K562 (cell line): ENCODE data around the gene IPO13. TPM values are rescaled to one million over a fixed set of nuclear protein-coding genes. Genes with fewer than 3 reads are reported as not detected.

Experiments
- ATAC-seq: fragments of 200-7000 bp; cut with Tn5 transposase; 3 replicates; pipeline ENCODE4 v1.9.1; 2020; ENCODE audit warnings: moderate library complexity
- BruUV-seq: library from RNA; stranded (reverse); fragments of 400-500 nt; replicated peaks from 2 replicates; lab custom pipeline; 2021; lab: Mats Ljungman, UMichigan
- CTCF ChIA-PET: fragments of 300-600 bp; formaldehyde crosslinking; extraction: SDS; loops from one replicate; lab custom pipeline; 2021; ENCODE audit warnings: low intra/inter-chr PET ratio; lab: Yijun Ruan, JAX
- POLR2A ChIA-PET: fragments of 300-600, 350-650 bp; sonication (Branson Sonifier 250); formaldehyde crosslinking; extraction: SDS; loops from one replicate; lab custom pipeline; 2021; ENCODE audit warnings: antibody characterized with exemption, inconsistent platforms; lab: Yijun Ruan, JAX
- DNase-seq, 4 experiments: peaks; one replicate each; pipeline versions ENCODE4 v3.0.0 to v3.0.0-alpha.2; 2011 to 2018; ENCODE audit warnings: low spot score in 3 of 4, mixed read lengths in 3 of 4; ENCODE audit errors: extremely low read depth in 1 of 4
- FAIRE-seq: peaks from 2 replicates; lab custom pipeline; 2011; peaks lifted over from hg19 to GRCh38; lab: Jason Lieb, UNC
- H2AFZ ChIP-seq: 2 replicates; pipeline ENCODE4 v1.6.0; 2011; ENCODE audit warnings: low read depth, low read length, control low read depth, inconsistent platforms
- H3K27ac ChIP-seq: fragments of 200-600 bp; 3 replicates; pipeline ENCODE4 v1.8.0; 2011; ENCODE audit warnings: low read depth, mild to moderate bottlenecking, control low read depth, inconsistent platforms, low read length, moderate library complexity, mixed read lengths; ENCODE audit errors: extremely low read depth
- H3K27me3 ChIP-seq, 2 experiments: fragments of 300-600 bp in 1 of 2; 2 replicates in 1 of 2; 3 replicates in 1 of 2; pipeline versions ENCODE4 v1.6.0 to v1.8.0; 2011; ENCODE audit warnings: inconsistent platforms in 2 of 2, low read length in 2 of 2, mild to moderate bottlenecking in 1 of 2, mixed read lengths in 1 of 2, moderate library complexity in 1 of 2; ENCODE audit not compliant: control insufficient read depth in 2 of 2, insufficient read depth in 2 of 2
- H3K36me3 ChIP-seq: fragments of 300-600 bp; 3 replicates; pipeline ENCODE4 v1.8.0; 2011; ENCODE audit warnings: mild to moderate bottlenecking, low read length, inconsistent platforms; ENCODE audit not compliant: control insufficient read depth, insufficient read depth
- H3K4me1 ChIP-seq, 2 experiments: fragments of 200-600 bp in 1 of 2; replicated peaks in 1 of 2; 2 replicates in 1 of 2; 3 replicates in 1 of 2; pipeline versions ENCODE4 v1.5.1 to v1.8.0; 2011; ENCODE audit warnings: inconsistent platforms in 2 of 2, low read length in 2 of 2, mild to moderate bottlenecking in 1 of 2, mixed read lengths in 1 of 2, moderate library complexity in 1 of 2; ENCODE audit not compliant: control insufficient read depth in 2 of 2, insufficient read depth in 2 of 2
- H3K4me2 ChIP-seq: 2 replicates; pipeline ENCODE4 v1.6.1; 2011; ENCODE audit warnings: low read length, control low read depth, inconsistent platforms, mixed read lengths; ENCODE audit not compliant: insufficient read depth
- H3K4me3 ChIP-seq: fragments of 200-600 bp; sonication (generic), shearing (Covaris generic); 2 replicates; pipeline ENCODE4 v1.5.1; 2016; ENCODE audit warnings: control low read depth, inconsistent platforms
- H3K79me2 ChIP-seq: fragments of 200-600 bp; 3 replicates; pipeline ENCODE4 v1.8.0; 2011; ENCODE audit warnings: low read length, inconsistent platforms; ENCODE audit not compliant: control insufficient read depth, insufficient read depth
- H3K9ac ChIP-seq, 2 experiments: 2 replicates each; pipeline versions ENCODE4 v1.6.0 to v1.6.1; 2011; ENCODE audit warnings: low read depth in 2 of 2, low read length in 2 of 2, control low read depth in 1 of 2, inconsistent platforms in 1 of 2, mild to moderate bottlenecking in 1 of 2, mixed read lengths in 1 of 2; ENCODE audit not compliant: insufficient read depth in 1 of 2
- H3K9me1 ChIP-seq: one replicate; pipeline ENCODE4 v1.6.0; 2011; ENCODE audit warnings: inconsistent platforms, mild to moderate bottlenecking, low read length, moderate library complexity; ENCODE audit not compliant: control insufficient read depth, insufficient read depth
- H3K9me3 ChIP-seq: replicated peaks from 2 replicates; pipeline ENCODE4 v1.5.1; 2011; ENCODE audit warnings: low read depth, low read length, inconsistent platforms; ENCODE audit not compliant: control insufficient read depth, insufficient read depth
- H4K20me1 ChIP-seq: replicated peaks from 2 replicates; pipeline ENCODE4 v1.6.1; 2011; ENCODE audit warnings: low read length, inconsistent platforms, mixed read lengths; ENCODE audit not compliant: control insufficient read depth, insufficient read depth
- DDX20 ChIP-seq: fragments of 450-650 bp; IDR thresholded peaks from 2 replicates; pipeline ENCODE4 v1.6.1; 2016; ENCODE audit warnings: missing genetic modification characterization, low read depth, mild to moderate bottlenecking, missing compliant biosample characterization, moderate library complexity
- HDAC1 ChIP-seq, 2 experiments: fragments of 450-650 bp; IDR thresholded peaks; 2 replicates each; pipeline ENCODE4 v1.6.1; 2016 to 2017; ENCODE audit warnings: inconsistent platforms in 1 of 2, mild to moderate bottlenecking in 1 of 2, moderate library complexity in 1 of 2
- JUNB ChIP-seq: fragments of 450-650 bp; formaldehyde crosslinking; conservative IDR thresholded peaks from 2 replicates; pipeline ENCODE4 v1.4.0; 2020; ENCODE audit warnings: mild to moderate bottlenecking
- L3MBTL2 ChIP-seq: fragments of 450-650 bp; IDR thresholded peaks from 2 replicates; pipeline ENCODE4 v1.6.1; 2016; ENCODE audit warnings: mild to moderate bottlenecking, moderate library complexity
- MAZ ChIP-seq, 2 experiments: fragments of 450-650 bp in 1 of 2; sonication (generic) in 1 of 2; formaldehyde crosslinking; IDR thresholded peaks in 1 of 2; conservative IDR thresholded peaks in 1 of 2; 2 replicates each; pipeline versions ENCODE4 v1.4.0 to v1.5.0; 2020; ENCODE audit warnings: mild to moderate bottlenecking in 1 of 2, missing genetic modification reagents in 1 of 2
- MTA3 ChIP-seq: fragments of 450-650 bp; formaldehyde crosslinking; IDR thresholded peaks from 2 replicates; pipeline ENCODE4 v1.6.1; 2017; ENCODE audit warnings: mild to moderate bottlenecking, borderline replicate concordance
- MYNN ChIP-seq, 2 experiments: sonication (generic); formaldehyde crosslinking in 1 of 2; IDR thresholded peaks; 2 replicates each; pipeline versions ENCODE4 v1.5.0 to v1.6.1; 2016 to 2020; ENCODE audit warnings: antibody characterized with exemption in 1 of 2, missing genetic modification reagents in 1 of 2
- PHTF2 ChIP-seq: fragments of 250-450 bp; sonication (Bioruptor Pico); IDR thresholded peaks from 2 replicates; pipeline ENCODE4 v1.5.0; 2021; ENCODE audit warnings: mild to moderate bottlenecking
- RBM22 ChIP-seq: fragments of 200-400 bp; formaldehyde crosslinking; IDR thresholded peaks from 2 replicates; pipeline ENCODE4 v1.6.1; 2018; ENCODE audit warnings: low read length, low read depth; ENCODE audit not compliant: poor library complexity, severe bottlenecking
- SIX5 ChIP-seq, 2 experiments: IDR thresholded peaks; 2 replicates each; pipeline ENCODE4 v1.6.1; 2011; ENCODE audit warnings: low read length in 2 of 2, borderline replicate concordance in 1 of 2, low read depth in 1 of 2, mild to moderate bottlenecking in 1 of 2, moderate library complexity in 1 of 2; ENCODE audit not compliant: insufficient read depth in 1 of 2
- TBL1XR1 ChIP-seq, 2 experiments: IDR thresholded peaks; 2 replicates each; pipeline ENCODE4 v1.6.1; 2012; ENCODE audit warnings: improper control_type of control experiment in 2 of 2, low read length in 2 of 2, mild to moderate bottlenecking in 1 of 2
- ZBED1 ChIP-seq: IDR thresholded peaks from 2 replicates; pipeline ENCODE4 v1.6.1; 2014
- ZNF12 ChIP-seq: sonication (generic); formaldehyde crosslinking; IDR thresholded peaks from 2 replicates; pipeline ENCODE4 v1.4.0; 2020; ENCODE audit warnings: mild to moderate bottlenecking, missing genetic modification reagents
- ZNF324 ChIP-seq: fragments of 250-450 bp; sonication (Bioruptor Pico); IDR thresholded peaks from 2 replicates; pipeline ENCODE4 v1.4.0; 2020; ENCODE audit warnings: mild to moderate bottlenecking
- WGBS: fragments of 100-300 bp; shearing (Covaris generic); methylation state at CpG from one replicate; pipeline ENCODE4 v1.1.6; 2016; ENCODE audit warnings: low coverage, mixed read lengths; ENCODE audit not compliant: insufficient coverage; ENCODE audit errors: missing lambda C conversion rate; 5-methylcytosine and 5-hydroxymethylcytosine counted together
- in situ Hi-C: fragments of 300-500 bp; cut with MboI; formaldehyde crosslinking; loops from 4 replicates; pipeline ENCODE4 v1.15.0; 2018; ENCODE audit warnings: inconsistent platforms, mixed read lengths
- intact Hi-C: fragments of 100-400 bp; cut with micrococcal nuclease; formaldehyde crosslinking; loops from 2 replicates; pipeline ENCODE4 v1.14.2; 2022
- polyA plus RNA-seq, 8 experiments: library from polyadenylated mRNA; depleted of rRNA in 4 of 8; stranded (reverse) in 5 of 8; unstranded in 3 of 8; fragments of >200 nt; fragmentation: Nextera tagmentation in 2 of 8; fragmentation: Illumina TruSeq in 1 of 8; extraction: Ambion mirVana in 2 of 8; extraction: Trizol in 1 of 8; gene quantifications; 2 replicates each; pipeline versions ENCODE4 v1.2.1 to v1.2.3, GENCODE V29; 2011 to 2014; ENCODE audit warnings: inconsistent platforms in 1 of 8, missing spikeins in 1 of 8
- total RNA-seq, 7 experiments: library from RNA; depleted of rRNA in 6 of 7; stranded (reverse); fragments of >200 nt in 6 of 7; fragmentation: Illumina TruSeq in 2 of 7; extraction: Trizol in 2 of 7; gene quantifications; 2 replicates each; pipeline versions ENCODE4 v1.2.1 to v1.2.3, GENCODE V29; 2011 to 2021; ENCODE audit warnings: low replicate concordance in 1 of 7
- TF ChIP-seq, protein P1 (sequence below): fragments of 450-650 bp; IDR thresholded peaks from 2 replicates; pipeline ENCODE4 v1.6.1; 2016; ENCODE audit warnings: borderline replicate concordance
- TF ChIP-seq, protein P2 (sequence below): sonication (generic); formaldehyde crosslinking; IDR thresholded peaks from 2 replicates; pipeline ENCODE4 v1.8.0; 2022; ENCODE audit warnings: missing genetic modification reagents, mild to moderate bottlenecking, moderate library complexity, borderline replicate concordance
- TF ChIP-seq, protein P3 (sequence below), 2 experiments: fragments of 450-650 bp in 1 of 2; sonication (generic) in 1 of 2; formaldehyde crosslinking; conservative IDR thresholded peaks; 2 replicates each; pipeline versions ENCODE4 v1.4.0 to v1.8.1; 2020 to 2022; ENCODE audit warnings: mild to moderate bottlenecking in 1 of 2, missing genetic modification reagents in 1 of 2

The IPO13 gene
- total and polyA plus RNA-seq, 9 of the 15 experiments (the other 6 are each of a cell fraction or from before 2014, with no cell fraction given) = 7.0 to 30.8 (median 16.2) TPM

DNA sequence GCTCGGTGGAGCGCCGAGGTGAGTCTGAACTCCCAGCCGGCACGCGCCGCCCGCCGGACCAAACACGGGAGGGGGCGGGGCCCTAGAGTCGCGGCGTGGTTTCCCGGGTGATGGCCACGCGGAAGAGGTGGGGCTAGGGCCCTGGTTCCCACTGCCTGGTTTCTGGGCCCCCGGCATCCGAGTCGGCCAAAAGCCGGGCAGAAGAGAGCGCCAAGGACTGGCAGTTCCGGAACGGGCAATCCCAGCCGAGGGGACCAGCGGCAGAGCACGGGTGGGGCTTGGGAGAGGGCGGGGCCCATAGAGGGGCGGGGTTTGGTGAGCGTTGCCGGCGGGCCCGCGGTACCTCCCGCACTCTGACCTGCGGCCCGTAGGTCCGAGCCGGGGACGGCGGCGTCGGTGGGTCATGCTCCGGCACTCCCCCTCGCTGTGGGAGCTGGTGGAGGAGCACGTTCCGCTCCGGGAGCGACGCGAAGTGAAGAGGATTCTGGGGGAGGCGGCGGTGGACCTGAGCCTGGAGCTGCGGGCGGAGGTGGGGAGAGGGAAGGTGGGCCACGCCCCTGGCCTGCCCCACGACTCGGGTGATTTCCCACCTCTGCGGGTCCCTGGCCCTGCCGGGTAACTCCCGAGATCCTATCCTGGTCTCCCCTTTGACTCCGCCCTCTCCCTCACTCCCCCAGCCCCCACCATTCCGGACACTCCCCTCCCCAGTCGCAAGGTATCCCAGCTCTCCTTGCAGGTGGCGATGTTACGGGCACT is 44.9 kb downstream of the IPO13 start, which contains the start of gene CCDC24:
Gene CCDC24, plus strand, starts transcription at position 124 of the 756 bp plus-strand sequence. Its CDS starts 280 bp downstream, at position 404.
- ChIA-PET CTCF (interaction anchor here (0.8 kb wide), 1 partner anchor 763 kb away, joined by 4 read pairs; no protein-coding TSS in a partner anchor), POLR2A (interaction anchor here (0.5 to 1.9 kb wide), 12 partner anchors 14 to 583 kb away, joined by 3 to 6 read pairs (median 3); partner anchors contain the start of genes ATP6V0B and ERI3)
- Histone ChIP-seq H3K4me1 (peaks cover 15 to 44% of the 10 kb centered on the region in 2 experiments; a peak in 4 of 5 replicates), H3K27ac (peak within 1 kb of the TSS; percentile 51), H3K4me3 (peak within 1 kb of the TSS; percentile 74), H3K9ac (peak within 1 kb of the TSS; percentile 65 to 95), H2AFZ (peak within 1 kb of the TSS; percentile 96), H3K9me3 (no peaks in the 10 kb centered on the region), H3K36me3 (peaks cover 8% of the 10 kb centered on the region; the same call in 1 of the 3 replicates), H3K79me2 (no peaks in the 10 kb centered on the region), H4K20me1 (no peaks in the 10 kb centered on the region), H3K9me1 (no peaks in the 10 kb centered on the region), H3K27me3 (no peaks in the 10 kb centered on the region), H3K4me2 (peak within 1 kb of the TSS; percentile 81)
- ATAC-seq (peak; percentile 81), FAIRE-seq (no peak), DNase-seq (peak; percentile 89 to 94 (median 92))
- intact Hi-C loops (loop anchor here (2.0 to 10.0 kb wide), 3 partner anchors 17 to 303 kb away; partner anchors contain the start of gene ATP6V0B), in situ Hi-C loops (no loop called here)
- no TSS peak for BruUV-seq
- WGBS = 3% methylated on average over 51 of the region's 66 CpGs
- TF ChIP-seq, protein P1, sequence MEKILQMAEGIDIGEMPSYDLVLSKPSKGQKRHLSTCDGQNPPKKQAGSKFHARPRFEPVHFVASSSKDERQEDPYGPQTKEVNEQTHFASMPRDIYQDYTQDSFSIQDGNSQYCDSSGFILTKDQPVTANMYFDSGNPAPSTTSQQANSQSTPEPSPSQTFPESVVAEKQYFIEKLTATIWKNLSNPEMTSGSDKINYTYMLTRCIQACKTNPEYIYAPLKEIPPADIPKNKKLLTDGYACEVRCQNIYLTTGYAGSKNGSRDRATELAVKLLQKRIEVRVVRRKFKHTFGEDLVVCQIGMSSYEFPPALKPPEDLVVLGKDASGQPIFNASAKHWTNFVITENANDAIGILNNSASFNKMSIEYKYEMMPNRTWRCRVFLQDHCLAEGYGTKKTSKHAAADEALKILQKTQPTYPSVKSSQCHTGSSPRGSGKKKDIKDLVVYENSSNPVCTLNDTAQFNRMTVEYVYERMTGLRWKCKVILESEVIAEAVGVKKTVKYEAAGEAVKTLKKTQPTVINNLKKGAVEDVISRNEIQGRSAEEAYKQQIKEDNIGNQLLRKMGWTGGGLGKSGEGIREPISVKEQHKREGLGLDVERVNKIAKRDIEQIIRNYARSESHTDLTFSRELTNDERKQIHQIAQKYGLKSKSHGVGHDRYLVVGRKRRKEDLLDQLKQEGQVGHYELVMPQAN = peak; percentile 96; the same call in 1 of the 2 replicates
- TF ChIP-seq, protein P2, sequence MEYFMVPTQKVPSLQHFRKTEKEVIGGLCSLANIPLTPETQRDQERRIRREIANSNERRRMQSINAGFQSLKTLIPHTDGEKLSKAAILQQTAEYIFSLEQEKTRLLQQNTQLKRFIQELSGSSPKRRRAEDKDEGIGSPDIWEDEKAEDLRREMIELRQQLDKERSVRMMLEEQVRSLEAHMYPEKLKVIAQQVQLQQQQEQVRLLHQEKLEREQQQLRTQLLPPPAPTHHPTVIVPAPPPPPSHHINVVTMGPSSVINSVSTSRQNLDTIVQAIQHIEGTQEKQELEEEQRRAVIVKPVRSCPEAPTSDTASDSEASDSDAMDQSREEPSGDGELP (CRISPR knock-in tag) = peak; percentile 64
- TF ChIP-seq JUNB (CRISPR knock-in tag) (no peak), MYNN (IDR thresholded peaks at IDR 0.05) (peak; percentile 81), MYNN (CRISPR knock-in tag; IDR thresholded peaks at IDR 0.05) (no peak), HDAC1 (IDR thresholded peaks at IDR 0.05) (peak; percentile 74 to 96; a peak in 3 of 4 replicates), ZBED1 (no peak), SIX5 (IDR thresholded peaks at IDR 0.05; ENCODE audit: borderline replicate concordance in 1 of 2, insufficient read depth in 1 of 2, low read depth in 1 of 2, low read length in 2 of 2) (no peak), MAZ (CRISPR knock-in tag; conservative IDR thresholded peaks at IDR 0.05 in 1 of 2, IDR thresholded peaks at IDR 0.05 in 1 of 2) (peak; percentile 74 to 90), ZNF324 (no peak), TBL1XR1 (IDR thresholded peaks at IDR 0.05; ENCODE audit: low read length in 2 of 2) (no peak), DDX20 (tag) (no peak), ZNF12 (CRISPR knock-in tag) (peak; percentile 67; the same call in 1 of the 2 replicates), PHTF2 (CRISPR knock-in tag) (no peak), MTA3 (peak; percentile 47), RBM22 (peak; percentile 95), L3MBTL2 (peak; percentile 80)
- TF ChIP-seq, protein P3, sequence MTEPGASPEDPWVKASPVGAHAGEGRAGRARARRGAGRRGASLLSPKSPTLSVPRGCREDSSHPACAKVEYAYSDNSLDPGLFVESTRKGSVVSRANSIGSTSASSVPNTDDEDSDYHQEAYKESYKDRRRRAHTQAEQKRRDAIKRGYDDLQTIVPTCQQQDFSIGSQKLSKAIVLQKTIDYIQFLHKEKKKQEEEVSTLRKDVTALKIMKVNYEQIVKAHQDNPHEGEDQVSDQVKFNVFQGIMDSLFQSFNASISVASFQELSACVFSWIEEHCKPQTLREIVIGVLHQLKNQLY (CRISPR knock-in tag; conservative IDR thresholded peaks at IDR 0.05) = 0 out of 4 replicates have a peak, but pooled peaks of 1 of the 2 experiments have one; percentile 12
